Progenitor cell of endocrine pancreas (in vitro differentiated cells): ENCODE data around the gene MYL12A. TPM values are rescaled to one million over a fixed set of nuclear protein-coding genes. Genes with fewer than 3 reads are reported as not detected.

ENCODE experiments used
- DNase-seq: peaks from one replicate; pipeline ENCODE4 v3.0.0; 2021; ENCODE audit warnings: low spot score; ENCODE audit not compliant: unreplicated experiment
- H3K27ac Mint-ChIP-seq: 2 replicates; pipeline ENCODE4 v1.8.0; 2021; ENCODE audit warnings: mild to moderate bottlenecking, moderate library complexity, mixed read lengths
- H3K27me3 Mint-ChIP-seq: 2 replicates; pipeline ENCODE4 v1.8.0; 2021; ENCODE audit warnings: mixed read lengths
- H3K36me3 Mint-ChIP-seq: 2 replicates; pipeline ENCODE4 v1.8.0; 2022; ENCODE audit warnings: mixed read lengths; ENCODE audit not compliant: insufficient read depth
- H3K4me1 Mint-ChIP-seq: 2 replicates; pipeline ENCODE4 v1.8.0; 2021; ENCODE audit warnings: low read depth, mixed read lengths
- H3K4me3 Mint-ChIP-seq: 2 replicates; pipeline ENCODE4 v1.8.0; 2021; ENCODE audit warnings: low read depth, mild to moderate bottlenecking, moderate library complexity, mixed read lengths
- H3K9me3 Mint-ChIP-seq: 2 replicates; pipeline ENCODE4 v1.8.0; 2021; ENCODE audit warnings: low read depth, mixed read lengths
- CTCF ChIP-seq: fragments of 200-600 bp; sonication (generic); IDR thresholded peaks from one replicate; pipeline ENCODE4 v1.5.0; 2021; ENCODE audit warnings: antibody characterized with exemption, mild to moderate bottlenecking; ENCODE audit not compliant: unreplicated experiment
- total RNA-seq: library from RNA; stranded (reverse); gene quantifications from 2 replicates; pipeline ENCODE4 v1.2.1, GENCODE V29; 2021

MYL12A gene
- total RNA-seq, 1 donor from 2014 or later, result 236 TPM

GRCh38 chr18:3214855-3215637, 32.6 kb upstream of the MYL12A start:
- H3K4me3 Mint-ChIP-seq, result no peak overlapping the region
- H3K36me3 Mint-ChIP-seq, result peaks cover 8% of the 10 kb centered on the region
- H3K27me3 Mint-ChIP-seq, result no peaks in the 10 kb centered on the region
- no peak for DNase-seq
- TF ChIP-seq CTCF, result no peak
- peaks cover 13% of the 10 kb centered on the region for H3K9me3 Mint-ChIP-seq
- H3K4me1 Mint-ChIP-seq, result peaks cover 30% of the 10 kb centered on the region
- no peak overlapping the region for H3K27ac Mint-ChIP-seq

- no peaks in the 10 kb centered on the region for H3K27me3 Mint-ChIP-seq
These were observed 30.6 kb upstream of the MYL12A start for GRCh38 chr18:3216987-3217386.

DNA sequence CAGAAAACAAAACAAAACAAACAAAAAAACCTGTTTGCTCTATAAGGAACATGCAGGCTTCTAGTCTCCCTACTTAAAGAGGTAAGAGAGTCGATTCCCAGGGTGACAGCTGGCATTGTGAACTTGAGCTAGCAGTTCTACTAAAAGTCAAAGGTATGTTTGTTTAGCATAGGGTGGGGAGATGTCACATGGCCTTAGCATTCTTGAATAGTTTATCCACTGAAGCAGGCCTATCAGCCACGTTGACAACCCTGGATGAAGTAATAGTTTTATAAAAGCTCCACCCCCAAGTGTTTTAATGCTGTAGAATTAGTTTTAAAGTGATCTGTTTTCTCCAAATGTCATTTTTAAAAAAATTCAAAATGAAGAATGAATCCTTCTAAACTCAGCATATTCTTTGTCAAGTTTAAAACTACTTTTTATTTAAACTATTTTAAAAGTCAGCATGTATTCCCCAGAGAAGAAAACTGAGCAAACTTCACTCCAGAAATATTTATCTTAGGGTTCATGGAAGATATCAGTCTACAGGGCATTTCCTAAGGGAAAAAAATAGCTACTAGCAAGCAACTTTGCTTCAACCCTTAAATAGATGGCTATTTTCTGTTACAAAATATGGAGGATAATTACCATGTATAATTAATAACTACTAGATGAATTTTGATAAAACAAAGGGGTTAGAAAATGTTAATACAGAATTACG, 29.5 kb upstream of the MYL12A start:
- peaks cover 13% of the 10 kb centered on the region for H3K9me3 Mint-ChIP-seq
- H3K27me3 Mint-ChIP-seq, result no peaks in the 10 kb centered on the region
- H3K27ac Mint-ChIP-seq, result peak overlapping the region; percentile 86
- peaks cover 8% of the 10 kb centered on the region for H3K36me3 Mint-ChIP-seq
- peak overlapping the region; percentile 36 for H3K4me3 Mint-ChIP-seq
- TF ChIP-seq CTCF, result no peak
- peaks cover 30% of the 10 kb centered on the region for H3K4me1 Mint-ChIP-seq
- DNase-seq, result no peak

More at GRCh38 chr18:3216987-3217386, 30.6 kb upstream of the MYL12A start:
- TF ChIP-seq CTCF, result no peak
- no peak overlapping the region for H3K4me3 Mint-ChIP-seq
- peaks cover 8% of the 10 kb centered on the region for H3K36me3 Mint-ChIP-seq
- no peak for DNase-seq
- peaks cover 30% of the 10 kb centered on the region for H3K4me1 Mint-ChIP-seq
- H3K9me3 Mint-ChIP-seq, result peaks cover 13% of the 10 kb centered on the region
- H3K27ac Mint-ChIP-seq, result peak overlapping the region; percentile 12

DNA sequence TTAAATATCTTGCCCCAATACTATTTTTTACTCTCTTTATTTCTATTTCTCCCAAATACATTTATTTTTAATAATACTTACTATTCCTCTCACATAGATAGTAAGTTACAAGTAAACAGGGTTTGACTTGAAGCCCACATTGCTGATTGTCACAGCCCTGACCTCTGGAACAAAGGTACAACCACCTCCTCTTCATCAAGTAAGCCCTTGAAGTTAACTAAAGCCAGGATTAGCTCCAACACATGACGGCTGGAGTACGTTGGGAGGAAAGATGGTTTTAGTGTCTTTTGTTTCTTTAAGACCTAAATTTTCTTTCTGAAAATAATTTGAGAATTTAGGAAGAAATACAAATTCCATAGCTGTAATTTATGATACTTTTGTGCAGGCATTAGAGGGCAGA, 28.8 kb upstream of the MYL12A start:
- Mint-ChIP-seq H3K4me1 (peaks cover 27% of the 10 kb centered on the region), H3K36me3 (peaks cover 8% of the 10 kb centered on the region), H3K4me3 (no peak overlapping the region), H3K27me3 (no peaks in the 10 kb centered on the region), H3K9me3 (peaks cover 13% of the 10 kb centered on the region), H3K27ac (no peak overlapping the region)
- DNase-seq, result no peak
- no peak for TF ChIP-seq CTCF

GRCh38 chr18:3219241-3219630, 28.4 kb upstream of the MYL12A start:
- peaks cover 26% of the 10 kb centered on the region for H3K4me1 Mint-ChIP-seq
- H3K4me3 Mint-ChIP-seq, result no peak overlapping the region
- peaks cover 13% of the 10 kb centered on the region for H3K9me3 Mint-ChIP-seq
- TF ChIP-seq CTCF, result no peak
- peak overlapping the region; percentile 65 for H3K27ac Mint-ChIP-seq
- no peak for DNase-seq
- peaks cover 8% of the 10 kb centered on the region for H3K36me3 Mint-ChIP-seq
- H3K27me3 Mint-ChIP-seq, result no peaks in the 10 kb centered on the region
